HG02763 (cell line): ENCODE measurements around the gene RETREG3.
"Not testable (repeated sequence)": the region's sequence is repeated elsewhere in the genome, so short reads cannot be mapped to it uniquely, and the experiment has no call there.

ENCODE experiments used
- ATAC-seq: cut with Tn5 transposase; IDR thresholded peaks from one replicate; pipeline ENCODE4 v1.9.1; 2021; ENCODE audit warnings: mild to moderate bottlenecking, moderate library complexity; ENCODE audit not compliant: unreplicated experiment

RETREG3 gene

GRCh38 chr17:42613699-42614295, 4.6 kb upstream of the RETREG3 start:
- ATAC-seq: no peak

GRCh38 chr17:42612013-42612412, 2.8 kb upstream of the RETREG3 start:
- no peak for ATAC-seq

GRCh38 chr17:42609814-42610801, 934 bp upstream of the RETREG3 start:
- not testable (repeated sequence) for ATAC-seq

DNA sequence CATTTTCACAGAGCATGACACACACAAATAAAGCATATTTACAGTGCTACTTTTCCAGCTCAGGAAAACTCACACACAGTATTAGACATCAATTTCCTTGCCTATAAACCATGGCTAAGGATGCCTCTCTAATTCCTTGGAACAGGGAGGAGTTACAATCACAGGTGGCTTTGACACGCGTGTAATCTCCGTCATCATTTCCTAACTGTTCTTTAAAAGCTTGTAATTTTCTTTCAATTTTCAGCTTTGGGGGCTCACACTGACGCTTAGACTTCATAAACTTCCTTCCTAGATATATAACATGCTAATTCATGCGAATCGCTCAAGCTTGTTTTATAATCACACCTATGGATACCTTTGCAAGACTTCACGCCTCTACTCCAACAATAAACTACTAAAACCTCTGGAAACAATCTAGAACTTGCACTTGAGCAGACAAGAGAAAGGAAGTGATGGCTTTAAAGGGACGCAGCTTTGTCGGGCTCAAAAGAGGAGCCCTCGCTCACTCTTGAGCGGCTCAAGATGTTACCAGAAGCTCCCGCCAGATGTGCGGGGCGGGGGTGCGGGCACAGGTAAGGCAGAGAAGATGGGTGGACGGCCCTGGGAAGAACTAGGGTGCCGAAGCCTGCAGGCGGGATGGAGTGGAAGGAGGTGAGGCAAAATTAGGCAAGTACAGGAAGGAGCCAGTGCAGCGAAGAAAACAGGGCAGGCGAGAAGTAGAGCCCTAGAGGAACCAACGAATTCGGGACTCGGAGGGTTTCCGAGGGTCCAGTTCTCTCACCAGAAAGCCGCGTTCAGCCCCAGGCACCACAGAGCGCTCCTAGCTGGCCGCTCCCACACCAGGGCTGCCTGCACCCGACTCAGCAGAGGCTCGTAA, 631 bp downstream of the RETREG3 start:
- peak; percentile 25 for ATAC-seq

DNA sequence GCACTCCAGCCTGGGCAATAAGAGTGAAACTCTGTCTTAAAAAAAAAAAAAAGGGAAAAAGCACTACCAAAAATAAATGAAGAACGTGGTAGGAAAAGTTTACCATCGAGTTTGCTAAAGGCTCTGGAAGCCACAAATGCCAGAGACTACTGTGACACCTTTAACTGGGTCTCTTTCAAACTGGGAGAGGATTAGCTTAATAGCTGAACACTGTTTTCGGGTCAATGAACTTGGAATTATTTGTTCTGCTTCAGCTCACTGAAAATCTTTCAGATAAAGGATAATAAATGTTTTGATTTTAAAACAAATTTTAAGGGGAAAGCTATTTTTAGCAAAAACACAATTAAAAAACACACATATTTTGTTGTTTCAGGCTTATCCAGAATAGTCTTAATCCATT, 1.4 kb downstream of the RETREG3 start:
- no peak for ATAC-seq

GRCh38 chr17:42603318-42603717, 5.9 kb downstream of the RETREG3 start:
- no peak for ATAC-seq

DNA sequence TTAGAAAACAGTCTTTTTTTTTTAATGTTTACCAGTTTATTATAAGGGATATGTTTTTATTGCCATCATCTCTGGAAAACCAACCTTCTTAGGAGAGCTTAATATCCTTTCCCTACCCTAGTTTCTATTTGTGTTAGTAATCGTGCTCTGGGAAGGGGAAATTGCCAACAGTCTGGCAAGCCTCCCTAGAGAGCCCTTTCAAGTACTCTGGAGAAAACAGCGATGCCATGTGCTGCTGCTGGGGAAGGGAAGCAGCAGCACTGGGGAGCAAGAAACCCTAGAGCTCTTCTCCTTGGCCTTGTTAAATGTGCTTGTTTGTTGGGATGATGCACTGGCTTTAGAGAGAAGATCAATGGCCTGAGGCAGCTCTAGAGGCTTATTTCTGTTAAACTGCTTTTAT, 10.3 kb downstream of the RETREG3 start:
- ATAC-seq: no peak

- no peak for ATAC-seq
Measured at GRCh38 chr17:42596386-42596785, 12.8 kb downstream of the RETREG3 start.

DNA sequence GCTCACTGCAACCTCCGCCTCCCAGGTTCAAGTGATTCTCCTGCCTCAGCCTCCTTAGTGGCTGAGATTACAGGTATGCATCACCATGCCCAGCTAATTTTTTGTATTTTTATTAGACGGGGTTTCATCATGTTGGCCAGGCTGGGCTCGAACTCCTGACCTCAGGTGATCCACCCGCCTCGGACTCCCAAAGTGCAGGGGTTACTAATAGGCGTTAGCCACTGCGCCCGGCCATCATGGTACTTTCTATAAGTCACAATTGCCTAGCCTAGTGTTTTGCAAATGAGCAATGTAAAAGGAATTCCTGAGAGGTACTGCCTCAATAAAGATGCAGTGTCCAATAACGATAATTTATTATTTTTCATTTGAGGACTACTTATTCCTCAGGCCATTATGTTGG, 17.8 kb downstream of the RETREG3 start:
- no peak for ATAC-seq

- ATAC-seq: no peak
Measured at GRCh38 chr17:42590886-42591285, 18.3 kb downstream of the RETREG3 start.

- no peak for ATAC-seq
Measured at GRCh38 chr17:42586514-42587230, 22.5 kb downstream of the RETREG3 start.

DNA sequence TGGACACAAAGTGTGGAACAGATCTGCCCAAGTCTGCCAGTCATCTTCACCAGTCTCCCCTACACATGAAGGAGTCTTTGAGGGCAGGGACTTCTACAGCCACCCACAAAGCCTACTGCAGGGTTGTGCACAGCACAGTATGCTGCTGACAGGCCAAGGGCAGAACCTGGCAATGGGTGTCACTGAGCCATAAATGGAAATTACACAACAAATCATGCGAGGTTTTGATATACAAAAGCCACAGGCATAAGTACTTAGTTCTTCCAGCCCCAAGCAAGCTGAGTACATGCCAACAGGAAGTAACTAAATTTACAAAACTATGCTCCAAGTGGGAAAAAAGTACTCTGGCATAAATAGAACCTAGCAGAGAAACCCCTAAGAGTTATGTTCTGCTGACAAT, 23.8 kb downstream of the RETREG3 start:
- no peak for ATAC-seq

DNA sequence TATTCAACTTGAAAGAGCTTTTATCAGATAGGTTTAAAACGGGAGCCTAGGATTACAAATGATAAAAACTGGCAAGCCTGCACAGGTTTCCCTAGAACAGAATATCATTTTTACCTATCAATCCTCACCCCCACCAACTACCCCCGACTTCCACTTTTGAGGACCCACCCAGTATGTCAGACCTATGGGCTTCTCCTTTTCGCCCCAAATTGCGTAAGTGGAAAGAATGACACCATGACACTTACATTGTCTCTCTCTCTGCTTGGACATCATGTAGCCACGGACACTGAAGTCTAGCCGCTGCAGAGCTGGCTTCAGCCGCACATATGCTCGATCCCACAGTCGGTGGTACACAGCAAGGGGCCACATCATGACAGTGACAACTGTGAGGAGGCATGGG, 24.3 kb downstream of the RETREG3 start:
- ATAC-seq: no peak

DNA sequence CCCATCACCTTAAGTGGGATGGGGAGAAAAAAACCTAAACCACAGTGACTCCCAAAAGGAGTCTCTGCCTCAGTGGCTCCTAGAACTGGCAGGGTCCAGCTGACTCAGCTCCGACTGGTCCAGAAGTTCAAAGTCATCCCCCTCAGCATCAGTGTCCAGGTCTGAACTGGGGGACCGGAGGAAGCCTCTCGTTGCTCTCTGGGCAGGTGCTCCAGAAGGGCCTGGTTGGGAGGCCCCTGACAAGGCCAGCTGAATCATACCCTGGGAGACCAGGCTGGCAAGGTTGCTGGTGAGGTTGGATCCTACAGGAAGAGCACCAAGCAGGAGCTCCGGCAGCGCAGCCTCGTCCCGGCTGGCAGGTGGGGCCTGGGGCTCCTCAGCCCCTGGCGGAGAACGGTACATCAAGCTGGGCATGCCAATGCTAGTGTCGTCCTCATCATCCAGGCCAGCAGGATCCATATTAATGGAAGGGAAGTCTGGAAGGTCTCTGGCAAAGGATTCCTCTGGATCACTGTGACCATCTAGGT, 27.4 kb downstream of the RETREG3 start:
- no peak for ATAC-seq

- ATAC-seq: no peak
Measured at GRCh38 chr17:42579794-42580551, 29.2 kb downstream of the RETREG3 start.

GRCh38 chr17:42578282-42578869, 30.8 kb downstream of the RETREG3 start:
- peak; percentile 49 for ATAC-seq

GRCh38 chr17:42577532-42578281, 31.5 kb downstream of the RETREG3 start, which contains the start of gene PSMC3IP:
TSS of gene PSMC3IP (minus strand) at chr17:42577729. CDS start at chr17:42577686, 43 bp downstream.
- ATAC-seq: peak; percentile 62

DNA sequence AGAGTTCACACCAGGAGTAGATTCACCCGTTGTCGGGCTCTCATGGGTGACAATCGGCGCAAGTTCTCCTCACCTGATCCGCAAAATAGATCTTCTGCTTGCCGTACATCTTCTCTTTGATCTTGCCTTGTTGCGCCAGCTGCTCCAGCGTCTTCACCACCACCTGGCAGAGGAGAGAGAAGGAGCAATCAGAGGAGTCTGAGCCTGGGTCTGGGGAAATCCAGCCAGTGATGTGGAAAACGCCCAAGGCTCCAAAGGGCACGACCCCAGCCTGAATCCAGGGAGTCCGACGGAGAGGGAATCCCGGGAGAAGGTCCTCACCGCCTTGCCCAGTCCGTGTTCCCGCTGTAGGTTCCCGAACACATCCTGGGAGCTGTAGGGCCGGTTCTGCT, 32.0 kb downstream of the RETREG3 start:
- no peak for ATAC-seq
